Liver (tissue), 9 donors: ENCODE results near the gene TMEM39B. TPM values are rescaled to one million over a fixed set of nuclear protein-coding genes. Genes with fewer than 3 reads are reported as not detected.

Experiments used
- DNase-seq: peaks from one replicate; pipeline ENCODE4 v3.0.0-alpha.2; 2017; ENCODE audit warnings: low spot score
- H3K27ac ChIP-seq, 2 donors: one replicate each; pipeline ENCODE4 v1.7.0; 2013; ENCODE audit warnings: inconsistent platforms in 2 of 2, low read length in 2 of 2, control low read depth in 1 of 2, low read depth in 1 of 2, mild to moderate bottlenecking in 1 of 2
- H3K27me3 ChIP-seq, 4 donors: one replicate each; pipeline versions ENCODE4 v1.6.1 to v1.7.0; 2013; ENCODE audit warnings: low read length in 3 of 4, inconsistent platforms in 1 of 4, mild to moderate bottlenecking in 1 of 4, moderate library complexity in 1 of 4; ENCODE audit not compliant: control insufficient read depth in 4 of 4, insufficient read depth in 4 of 4
- H3K36me3 ChIP-seq, 4 donors: one replicate each; pipeline versions ENCODE4 v1.6.1 to v1.7.0; 2013; ENCODE audit warnings: low read length in 3 of 4, mild to moderate bottlenecking in 3 of 4, low read depth in 1 of 4, moderate library complexity in 1 of 4; ENCODE audit not compliant: control insufficient read depth in 4 of 4, insufficient read depth in 3 of 4
- H3K4me1 ChIP-seq, 4 donors: one replicate each; pipeline versions ENCODE4 v1.6.1 to v1.7.0; 2013; ENCODE audit warnings: low read length in 3 of 4, mild to moderate bottlenecking in 3 of 4, moderate library complexity in 1 of 4; ENCODE audit not compliant: control insufficient read depth in 4 of 4, insufficient read depth in 4 of 4
- H3K4me3 ChIP-seq, 3 donors: one replicate each; pipeline versions ENCODE4 v1.6.1 to v1.7.0; 2013; ENCODE audit warnings: low read length in 3 of 3, control low read depth in 1 of 3, low read depth in 1 of 3, mild to moderate bottlenecking in 1 of 3
- H3K9ac ChIP-seq, 2 donors: one replicate each; pipeline ENCODE4 v1.7.0; 2013; ENCODE audit warnings: low read length in 2 of 2, mild to moderate bottlenecking in 2 of 2, moderate library complexity in 2 of 2, control low read depth in 1 of 2, low read depth in 1 of 2
- H3K9me3 ChIP-seq, 4 donors: one replicate each; pipeline versions ENCODE4 v1.6.1 to v1.7.0; 2013; ENCODE audit warnings: low read length in 3 of 4; ENCODE audit not compliant: control insufficient read depth in 4 of 4
- ATF3 ChIP-seq: IDR thresholded peaks from 2 replicates; pipeline ENCODE4 v1.6.1; 2016; ENCODE audit warnings: antibody characterized with exemption
- FOXA1 ChIP-seq: IDR thresholded peaks from 2 replicates; pipeline ENCODE4 v1.6.1; 2016; ENCODE audit warnings: antibody characterized with exemption
- FOXA2 ChIP-seq: IDR thresholded peaks from 2 replicates; pipeline ENCODE4 v1.6.1; 2016; ENCODE audit warnings: antibody characterized with exemption
- GABPA ChIP-seq, 2 donors: IDR thresholded peaks in 1 of 2; conservative IDR thresholded peaks in 1 of 2; 2 replicates each; pipeline ENCODE4 v1.6.1; 2016; ENCODE audit warnings: antibody characterized with exemption in 2 of 2, mild to moderate bottlenecking in 1 of 2, moderate library complexity in 1 of 2
- HNF4G ChIP-seq: IDR thresholded peaks from 2 replicates; pipeline ENCODE4 v1.6.1; 2016; ENCODE audit warnings: antibody characterized with exemption
- JUND ChIP-seq, 2 donors: IDR thresholded peaks; 2 replicates each; pipeline ENCODE4 v1.6.1; 2016; ENCODE audit warnings: antibody characterized with exemption in 2 of 2
- MAX ChIP-seq: IDR thresholded peaks from 2 replicates; pipeline ENCODE4 v1.6.1; 2016; ENCODE audit warnings: antibody characterized with exemption
- REST ChIP-seq: IDR thresholded peaks from 2 replicates; pipeline ENCODE4 v1.6.1; 2016; ENCODE audit warnings: antibody characterized with exemption, mild to moderate bottlenecking
- RXRA ChIP-seq, 2 donors: IDR thresholded peaks; 2 replicates each; pipeline ENCODE4 v1.6.1; 2017 to 2018; ENCODE audit warnings: antibody characterized with exemption in 2 of 2, mild to moderate bottlenecking in 1 of 2
- SP1 ChIP-seq: IDR thresholded peaks from 2 replicates; pipeline ENCODE4 v1.6.1; 2018; ENCODE audit warnings: antibody characterized with exemption, mild to moderate bottlenecking
- TAF1 ChIP-seq: conservative IDR thresholded peaks from 2 replicates; pipeline ENCODE4 v1.6.1; 2016; ENCODE audit warnings: antibody characterized with exemption, mild to moderate bottlenecking
- YY1 ChIP-seq: IDR thresholded peaks from 2 replicates; pipeline ENCODE4 v1.6.1; 2016; ENCODE audit warnings: antibody characterized with exemption, mild to moderate bottlenecking
- ZBTB33 ChIP-seq: IDR thresholded peaks from 2 replicates; pipeline ENCODE4 v1.6.1; 2016; ENCODE audit warnings: antibody characterized with exemption
- WGBS: extraction: QIAGEN DNeasy Blood & Tissue Kit; methylation state at CpG from one replicate; pipeline ENCODE4 v1.1.7; 2013; 5-methylcytosine and 5-hydroxymethylcytosine counted together
- polyA plus RNA-seq, 2 donors: library from polyadenylated mRNA; stranded (reverse) in 1 of 2; unstranded in 1 of 2; fragments of 200-250 nt in 1 of 2; fragments of >200 nt in 1 of 2; fragmentation: Nextera tagmentation in 1 of 2; extraction: Ambion mirVana in 1 of 2; gene quantifications; one replicate each; pipeline versions ENCODE4 v1.2.1 to v1.2.3, GENCODE V29; 2013 to 2015
- total RNA-seq, 2 donors: library from RNA; depleted of rRNA; stranded (reverse); fragments of >200 nt; gene quantifications; one replicate each; pipeline ENCODE4 v1.2.3, GENCODE V29; 2014
- donor health status: healthy.
- donor health status: healthy.
- donor health status: healthy.
- donor health status: healthy.
- donor health status: healthy.

The TMEM39B gene
- total and polyA plus RNA-seq, 4 donors: 3.0 to 8.1 (median 5.9) TPM

GRCh38 chr1:32105338-32105737 is 32.6 kb downstream of the TMEM39B start:
- H3K4me1 ChIP-seq: peaks cover 3 to 15% (median 11%) of the 10 kb centered on the region in 4 donors
- TF ChIP-seq FOXA2: no peak
- TF ChIP-seq HNF4G: no peak
- no peak for TF ChIP-seq RXRA (IDR thresholded peaks at IDR 0.05)
- no peak for TF ChIP-seq GABPA (IDR thresholded peaks at IDR 0.05 in 1 of 2, conservative IDR thresholded peaks at IDR 0.05 in 1 of 2)
- no peak for TF ChIP-seq ATF3
- no peak for TF ChIP-seq TAF1
- TF ChIP-seq FOXA1: no peak
- TF ChIP-seq REST: no peak
- 98% methylated on average over 1 of the region's 1 CpG for WGBS
- H3K9ac ChIP-seq: no peak overlapping the region
- no peak for DNase-seq
- peaks cover 0 to 6% (median 0%) of the 10 kb centered on the region in 4 donors for H3K36me3 ChIP-seq
- H3K27me3 ChIP-seq: no peaks in the 10 kb centered on the region
- H3K9me3 ChIP-seq: no peaks in the 10 kb centered on the region
- H3K4me3 ChIP-seq: no peak overlapping the region
- H3K27ac ChIP-seq: no peak overlapping the region

GRCh38 chr1:32106663-32107275 is 34.0 kb downstream of the TMEM39B start:
- Histone ChIP-seq H3K27me3 (no peaks in the 10 kb centered on the region), H3K4me3 (no peak overlapping the region), H3K36me3 (peaks cover 0 to 6% (median 0%) of the 10 kb centered on the region in 4 donors), H3K9me3 (no peaks in the 10 kb centered on the region), H3K9ac (no peak overlapping the region), H3K4me1 (peaks cover 3 to 28% (median 17%) of the 10 kb centered on the region in 4 donors), H3K27ac (no peak overlapping the region)
- TF ChIP-seq FOXA2 (no peak), JUND (IDR thresholded peaks at IDR 0.05) (no peak), REST (no peak), RXRA (IDR thresholded peaks at IDR 0.05) (no peak), YY1 (no peak), HNF4G (no peak), SP1 (no peak), MAX (no peak), ZBTB33 (no peak)
- WGBS: 90% methylated on average over 9 of the region's 9 CpGs
- DNase-seq: no peak
